Memory B cell (primary cell): Measurements from ENCODE around the gene ASB1.

Experiments
- ATAC-seq: fragments of 150-1000 bp; cut with Tn5 transposase; 2 replicates; pipeline ENCODE4 v1.10.0; 2021; ENCODE audit warnings: low read depth, mild to moderate bottlenecking, moderate library complexity
- DNase-seq, 2 donors: peaks; one replicate each; pipeline ENCODE4 v3.0.0; 2022; ENCODE audit warnings: low spot score in 2 of 2
- H3K27ac Mint-ChIP-seq: one replicate; pipeline ENCODE4 v1.8.0; 2022; ENCODE audit warnings: mild to moderate bottlenecking, moderate library complexity, mixed read lengths
- H3K27me3 Mint-ChIP-seq: one replicate; pipeline ENCODE4 v1.8.0; 2022; ENCODE audit warnings: mixed read lengths
- H3K36me3 Mint-ChIP-seq: one replicate; pipeline ENCODE4 v1.8.0; 2022; ENCODE audit warnings: mild to moderate bottlenecking, mixed read lengths
- H3K4me1 Mint-ChIP-seq: one replicate; pipeline ENCODE4 v1.8.0; 2022; ENCODE audit warnings: mixed read lengths
- H3K4me3 Mint-ChIP-seq: one replicate; pipeline ENCODE4 v1.8.0; 2022; ENCODE audit warnings: mild to moderate bottlenecking, moderate library complexity, mixed read lengths
- H3K9me3 Mint-ChIP-seq: one replicate; pipeline ENCODE4 v1.8.0; 2022; ENCODE audit warnings: mixed read lengths

The ASB1 gene

DNA sequence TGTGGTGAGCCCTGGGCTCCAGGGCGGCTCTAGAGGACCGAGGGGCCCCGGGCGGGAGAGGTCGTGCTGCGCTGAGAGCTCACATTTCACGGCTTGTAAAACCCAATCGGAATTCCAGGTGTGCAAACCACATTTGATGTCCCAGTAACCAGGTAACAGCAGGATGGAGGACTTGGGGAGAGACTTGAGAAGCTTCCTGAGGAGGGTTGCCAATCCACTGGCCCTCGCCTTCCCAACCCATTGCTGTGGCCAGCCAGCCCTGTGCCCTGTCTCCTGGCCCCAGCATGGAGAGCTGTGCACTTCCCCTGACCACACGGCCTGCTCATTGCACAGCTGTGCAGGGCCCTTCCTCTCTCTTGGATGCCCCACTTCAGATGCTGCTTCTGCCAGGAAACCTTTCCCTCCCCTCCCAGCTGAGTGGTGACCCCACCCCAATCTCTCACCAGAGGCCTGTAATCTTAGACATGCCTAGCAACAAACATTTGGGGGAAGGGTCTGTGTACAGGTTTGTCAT is 39.6 kb downstream of the ASB1 start:
- DNase-seq (no peak), ATAC-seq (no peak)
- peaks cover 2% of the 10 kb centered on the region for H3K4me1 Mint-ChIP-seq
- H3K27me3 Mint-ChIP-seq = peaks cover 1% of the 10 kb centered on the region
- no peak overlapping the region for H3K27ac Mint-ChIP-seq
- H3K9me3 Mint-ChIP-seq = peaks cover 10% of the 10 kb centered on the region
- H3K4me3 Mint-ChIP-seq = no peak overlapping the region
- peaks cover 20% of the 10 kb centered on the region for H3K36me3 Mint-ChIP-seq

DNA sequence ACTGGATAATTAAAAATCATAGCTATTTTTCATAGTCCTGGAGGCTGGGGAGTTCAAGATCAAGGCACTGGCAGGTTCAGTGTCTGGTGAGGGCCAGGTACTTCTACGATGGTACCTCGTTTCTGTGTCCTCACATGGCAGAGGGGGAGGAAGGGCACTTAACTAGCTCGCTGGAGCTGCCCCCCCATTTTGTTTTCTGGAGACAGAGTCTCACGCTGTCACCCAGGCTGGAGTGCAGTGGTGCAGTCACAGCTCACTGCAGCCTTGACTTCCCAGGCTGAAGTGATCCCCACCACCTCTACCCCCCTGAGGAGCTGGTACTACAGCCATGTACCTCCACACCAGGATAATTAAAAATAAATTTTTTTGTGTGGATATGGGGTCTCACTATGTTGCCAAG is 40.3 kb downstream of the ASB1 start:
- Mint-ChIP-seq H3K27ac (no peak overlapping the region), H3K4me1 (peaks cover 2% of the 10 kb centered on the region), H3K36me3 (peaks cover 21% of the 10 kb centered on the region), H3K27me3 (peaks cover 1% of the 10 kb centered on the region), H3K9me3 (peaks cover 13% of the 10 kb centered on the region), H3K4me3 (no peak overlapping the region)
- no peak for DNase-seq
- ATAC-seq = no peak

DNA sequence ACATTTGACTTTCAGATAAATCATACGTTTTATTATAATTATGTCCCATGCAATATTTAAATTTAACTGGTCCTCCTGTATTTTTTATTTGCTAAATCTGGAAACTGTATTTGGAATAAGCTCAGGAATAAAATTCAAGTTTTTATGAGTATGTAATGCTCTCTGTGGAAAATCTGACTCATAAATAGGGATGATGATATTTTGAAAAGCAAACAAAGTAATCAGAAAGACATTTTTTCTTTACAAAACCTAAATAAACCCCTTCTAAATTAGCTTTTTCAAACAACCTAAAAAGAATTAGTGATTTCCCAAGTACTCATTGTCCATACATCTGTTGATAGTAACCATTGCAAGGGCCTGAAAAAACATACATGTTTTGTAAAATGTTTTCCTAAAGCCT is 41.1 kb downstream of the ASB1 start:
- Mint-ChIP-seq H3K9me3 (peaks cover 15% of the 10 kb centered on the region), H3K4me1 (peaks cover 2% of the 10 kb centered on the region), H3K27me3 (peaks cover 1% of the 10 kb centered on the region), H3K27ac (no peak overlapping the region), H3K36me3 (peaks cover 25% of the 10 kb centered on the region), H3K4me3 (no peak overlapping the region)
- ATAC-seq = no peak
- DNase-seq = no peak

DNA sequence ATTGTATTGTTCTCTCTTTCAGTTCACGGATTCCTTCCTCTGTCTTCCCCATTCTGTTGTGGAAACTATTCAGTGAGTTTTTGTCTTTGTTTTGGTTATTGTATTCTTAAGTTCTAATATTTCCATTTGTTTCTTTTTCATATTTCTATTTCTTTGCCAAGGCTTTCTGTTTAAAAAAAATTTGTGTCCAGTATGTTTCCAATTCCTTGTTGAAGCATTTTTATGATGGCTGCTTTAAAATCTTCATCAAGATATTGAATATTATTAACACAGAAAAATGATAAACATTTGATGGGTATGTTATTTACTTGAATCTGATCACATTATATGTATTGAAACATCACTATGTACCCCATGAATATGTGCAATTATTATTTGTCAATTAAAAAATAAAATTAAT is 42.4 kb downstream of the ASB1 start:
- Mint-ChIP-seq H3K9me3 (peaks cover 24% of the 10 kb centered on the region), H3K36me3 (peaks cover 26% of the 10 kb centered on the region), H3K4me3 (no peak overlapping the region), H3K4me1 (no peaks in the 10 kb centered on the region), H3K27ac (no peak overlapping the region), H3K27me3 (peaks cover 1% of the 10 kb centered on the region)
- DNase-seq (no peak), ATAC-seq (no peak)

- H3K4me1 Mint-ChIP-seq = no peaks in the 10 kb centered on the region
- H3K27me3 Mint-ChIP-seq = peaks cover 1% of the 10 kb centered on the region
- peaks cover 24% of the 10 kb centered on the region for H3K9me3 Mint-ChIP-seq
- no peak overlapping the region for H3K4me3 Mint-ChIP-seq
- ATAC-seq (no peak), DNase-seq (no peak)
- peaks cover 33% of the 10 kb centered on the region for H3K36me3 Mint-ChIP-seq
- H3K27ac Mint-ChIP-seq = no peak overlapping the region
Observed at GRCh38 chr2:238473014-238473413, 46.3 kb downstream of the ASB1 start.

- Mint-ChIP-seq H3K27me3 (peaks cover 1% of the 10 kb centered on the region), H3K36me3 (peaks cover 31% of the 10 kb centered on the region), H3K4me1 (no peaks in the 10 kb centered on the region), H3K9me3 (peaks cover 27% of the 10 kb centered on the region), H3K27ac (no peak overlapping the region), H3K4me3 (no peak overlapping the region)
- DNase-seq (no peak), ATAC-seq (no peak)
Observed at GRCh38 chr2:238473523-238473922, 46.8 kb downstream of the ASB1 start.

DNA sequence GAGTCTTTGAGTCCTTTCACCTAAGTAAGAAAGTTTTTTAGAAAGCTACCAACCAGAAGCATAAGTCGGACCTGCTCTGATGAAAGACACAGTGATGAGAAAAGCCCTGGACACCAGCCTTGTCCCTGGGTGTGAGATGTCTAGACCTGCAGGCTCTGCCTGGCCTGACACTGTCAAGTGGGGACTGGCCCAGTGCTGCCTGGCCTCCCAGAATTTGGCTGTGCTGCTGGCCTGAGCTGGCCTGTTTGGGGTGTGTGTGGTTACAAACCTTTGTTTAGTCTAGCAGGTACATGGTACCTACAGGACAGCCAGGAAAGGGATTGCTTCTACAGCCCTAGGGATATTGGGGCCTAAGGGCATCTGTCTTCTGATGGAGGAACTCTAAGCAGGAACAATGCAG is 48.3 kb downstream of the ASB1 start:
- ATAC-seq (no peak), DNase-seq (no peak)
- Mint-ChIP-seq H3K4me1 (no peaks in the 10 kb centered on the region), H3K4me3 (no peak overlapping the region), H3K9me3 (peaks cover 29% of the 10 kb centered on the region), H3K27me3 (no peaks in the 10 kb centered on the region), H3K36me3 (peaks cover 29% of the 10 kb centered on the region), H3K27ac (no peak overlapping the region)

- Mint-ChIP-seq H3K27ac (no peak overlapping the region), H3K27me3 (no peaks in the 10 kb centered on the region), H3K9me3 (peaks cover 34% of the 10 kb centered on the region), H3K36me3 (peaks cover 27% of the 10 kb centered on the region), H3K4me1 (no peaks in the 10 kb centered on the region), H3K4me3 (no peak overlapping the region)
- ATAC-seq = no peak
- DNase-seq = no peak
Observed at GRCh38 chr2:238475566-238475965, 48.8 kb downstream of the ASB1 start.

DNA sequence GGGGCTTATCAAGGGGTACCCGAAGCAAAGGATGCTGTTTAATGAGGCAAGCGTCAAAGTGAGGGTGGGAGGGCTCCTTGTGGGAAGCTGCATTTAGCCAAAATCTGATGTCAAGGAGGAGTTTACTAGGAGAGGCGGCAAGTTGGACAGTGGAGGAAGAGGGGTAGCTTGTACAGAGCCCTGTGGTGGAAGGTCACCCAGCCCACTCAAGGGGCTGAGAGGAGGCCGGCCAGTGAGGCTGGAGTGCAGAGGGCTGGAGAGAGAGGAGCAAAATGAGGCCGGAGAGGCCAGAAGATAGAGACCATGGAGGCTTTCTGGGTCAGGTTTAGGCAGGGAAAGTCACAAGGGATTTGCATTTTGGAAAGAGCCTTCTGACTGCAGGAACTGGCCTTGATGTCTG is 49.5 kb downstream of the ASB1 start:
- H3K9me3 Mint-ChIP-seq = peaks cover 33% of the 10 kb centered on the region
- no peaks in the 10 kb centered on the region for H3K27me3 Mint-ChIP-seq
- no peak overlapping the region for H3K4me3 Mint-ChIP-seq
- H3K36me3 Mint-ChIP-seq = peaks cover 27% of the 10 kb centered on the region
- no peak overlapping the region for H3K27ac Mint-ChIP-seq
- ATAC-seq (no peak), DNase-seq (no peak)
- H3K4me1 Mint-ChIP-seq = no peaks in the 10 kb centered on the region

DNA sequence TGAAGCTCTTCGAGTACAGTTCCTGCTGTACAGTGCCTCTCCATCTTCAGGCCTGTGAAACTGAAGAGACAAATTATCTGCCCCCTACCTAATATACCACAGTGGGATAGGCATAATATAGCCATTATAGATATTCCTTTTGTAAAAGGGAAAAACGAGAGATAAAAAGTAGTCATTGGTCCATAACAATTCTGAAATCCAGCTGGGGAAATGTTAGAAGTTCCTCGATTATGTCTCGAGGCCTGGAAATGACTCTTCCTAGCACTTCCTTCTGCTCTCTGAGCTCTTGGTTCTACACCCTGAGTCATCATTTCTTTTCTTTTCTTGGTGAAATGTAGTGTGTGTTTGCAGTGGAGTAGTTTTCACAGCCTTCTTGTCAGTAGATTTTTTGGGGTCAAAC is 51.5 kb downstream of the ASB1 start:
- Mint-ChIP-seq H3K36me3 (peaks cover 21% of the 10 kb centered on the region), H3K27me3 (no peaks in the 10 kb centered on the region), H3K9me3 (peaks cover 25% of the 10 kb centered on the region)

GRCh38 chr2:238479847-238480246 is 53.1 kb downstream of the ASB1 start:
- Mint-ChIP-seq H3K27me3 (no peaks in the 10 kb centered on the region), H3K27ac (no peak overlapping the region), H3K4me3 (no peak overlapping the region), H3K36me3 (peaks cover 19% of the 10 kb centered on the region), H3K4me1 (no peaks in the 10 kb centered on the region), H3K9me3 (peaks cover 19% of the 10 kb centered on the region)
- DNase-seq (no peak), ATAC-seq (no peak)

More for the DNA sequence above, 51.5 kb downstream of the ASB1 start:
- DNase-seq (no peak), ATAC-seq (no peak)
- Mint-ChIP-seq H3K4me3 (no peak overlapping the region), H3K27ac (no peak overlapping the region), H3K4me1 (no peaks in the 10 kb centered on the region)

DNA sequence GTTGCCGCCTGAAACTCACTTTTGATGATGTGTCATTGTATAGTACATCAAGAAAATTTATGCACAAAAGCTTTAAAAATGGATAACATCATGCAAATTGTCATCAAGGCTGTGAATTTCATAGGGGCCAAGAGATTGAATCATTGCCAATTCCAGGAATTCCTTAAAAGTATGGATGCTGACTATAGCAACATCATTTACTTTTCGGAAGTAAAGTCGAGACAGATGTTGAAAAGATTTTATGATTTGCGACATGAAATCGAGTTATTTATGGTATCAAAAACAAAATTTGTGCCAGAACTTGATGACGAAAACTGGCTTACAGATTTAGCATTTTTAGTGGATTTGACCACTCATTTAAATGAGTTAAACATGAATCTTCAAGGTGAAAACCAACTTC is 56.3 kb downstream of the ASB1 start:
- DNase-seq (no peak), ATAC-seq (no peak)
- peaks cover 18% of the 10 kb centered on the region for H3K9me3 Mint-ChIP-seq
- H3K4me3 Mint-ChIP-seq = no peak overlapping the region
- no peak overlapping the region for H3K27ac Mint-ChIP-seq
- H3K36me3 Mint-ChIP-seq = peaks cover 13% of the 10 kb centered on the region
- H3K4me1 Mint-ChIP-seq = no peaks in the 10 kb centered on the region
- H3K27me3 Mint-ChIP-seq = no peaks in the 10 kb centered on the region

- H3K27me3 Mint-ChIP-seq = no peaks in the 10 kb centered on the region
- H3K4me1 Mint-ChIP-seq = no peaks in the 10 kb centered on the region
- H3K4me3 Mint-ChIP-seq = no peak overlapping the region
- no peak overlapping the region for H3K27ac Mint-ChIP-seq
- H3K36me3 Mint-ChIP-seq = peaks cover 9% of the 10 kb centered on the region
- DNase-seq (no peak), ATAC-seq (no peak)
- peaks cover 14% of the 10 kb centered on the region for H3K9me3 Mint-ChIP-seq
Observed at GRCh38 chr2:238483656-238484055, 56.9 kb downstream of the ASB1 start.

- no peaks in the 10 kb centered on the region for H3K4me1 Mint-ChIP-seq
- no peaks in the 10 kb centered on the region for H3K27me3 Mint-ChIP-seq
- DNase-seq (no peak), ATAC-seq (no peak)
- H3K36me3 Mint-ChIP-seq = peaks cover 4% of the 10 kb centered on the region
- no peak overlapping the region for H3K27ac Mint-ChIP-seq
- H3K9me3 Mint-ChIP-seq = peaks cover 9% of the 10 kb centered on the region
- H3K4me3 Mint-ChIP-seq = no peak overlapping the region
Observed at GRCh38 chr2:238484522-238485452, 58.1 kb downstream of the ASB1 start.
